Fibroblast of pulmonary artery (primary cell): ENCODE results near the gene CACNG4.

Experiments
- DNase-seq: peaks from one replicate; pipeline ENCODE4 v3.0.0-alpha.2; 2010; ENCODE audit warnings: low read depth
- H3K4me3 ChIP-seq: replicated peaks from 2 replicates; pipeline ENCODE4 v1.5.1; 2011; ENCODE audit warnings: low read depth, mild to moderate bottlenecking, control low read depth, low read length, moderate library complexity
- TF ChIP-seq, protein P1 (sequence below): IDR thresholded peaks from 2 replicates; pipeline ENCODE4 v1.5.1; 2011; ENCODE audit warnings: mild to moderate bottlenecking, control low read depth, low read length, inconsistent platforms; ENCODE audit errors: missing control alignments

The CACNG4 gene

DNA sequence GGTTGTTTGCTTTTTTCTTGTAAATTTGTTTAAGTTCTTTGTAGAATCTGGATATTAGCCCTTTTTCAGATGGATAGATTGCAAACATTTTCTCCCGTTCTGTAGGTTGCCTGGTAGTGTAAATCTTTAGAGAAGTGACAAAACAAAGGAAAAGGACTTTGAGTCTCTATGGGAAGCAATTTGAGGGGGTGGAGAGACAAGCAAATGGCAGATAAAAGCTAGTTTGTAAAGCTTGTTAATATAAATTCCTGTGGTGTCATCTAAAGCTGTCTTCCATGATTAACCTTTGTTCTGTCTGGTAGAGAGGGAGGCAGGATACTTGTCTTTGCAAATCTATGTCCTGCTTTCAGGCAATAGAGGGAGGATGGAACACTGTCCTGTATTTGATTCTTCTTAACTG, 40.6 kb upstream of the CACNG4 start:
- TF ChIP-seq, protein P1, sequence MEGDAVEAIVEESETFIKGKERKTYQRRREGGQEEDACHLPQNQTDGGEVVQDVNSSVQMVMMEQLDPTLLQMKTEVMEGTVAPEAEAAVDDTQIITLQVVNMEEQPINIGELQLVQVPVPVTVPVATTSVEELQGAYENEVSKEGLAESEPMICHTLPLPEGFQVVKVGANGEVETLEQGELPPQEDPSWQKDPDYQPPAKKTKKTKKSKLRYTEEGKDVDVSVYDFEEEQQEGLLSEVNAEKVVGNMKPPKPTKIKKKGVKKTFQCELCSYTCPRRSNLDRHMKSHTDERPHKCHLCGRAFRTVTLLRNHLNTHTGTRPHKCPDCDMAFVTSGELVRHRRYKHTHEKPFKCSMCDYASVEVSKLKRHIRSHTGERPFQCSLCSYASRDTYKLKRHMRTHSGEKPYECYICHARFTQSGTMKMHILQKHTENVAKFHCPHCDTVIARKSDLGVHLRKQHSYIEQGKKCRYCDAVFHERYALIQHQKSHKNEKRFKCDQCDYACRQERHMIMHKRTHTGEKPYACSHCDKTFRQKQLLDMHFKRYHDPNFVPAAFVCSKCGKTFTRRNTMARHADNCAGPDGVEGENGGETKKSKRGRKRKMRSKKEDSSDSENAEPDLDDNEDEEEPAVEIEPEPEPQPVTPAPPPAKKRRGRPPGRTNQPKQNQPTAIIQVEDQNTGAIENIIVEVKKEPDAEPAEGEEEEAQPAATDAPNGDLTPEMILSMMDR, result no peak
- no peak overlapping the region for H3K4me3 ChIP-seq
- no peak for DNase-seq

DNA sequence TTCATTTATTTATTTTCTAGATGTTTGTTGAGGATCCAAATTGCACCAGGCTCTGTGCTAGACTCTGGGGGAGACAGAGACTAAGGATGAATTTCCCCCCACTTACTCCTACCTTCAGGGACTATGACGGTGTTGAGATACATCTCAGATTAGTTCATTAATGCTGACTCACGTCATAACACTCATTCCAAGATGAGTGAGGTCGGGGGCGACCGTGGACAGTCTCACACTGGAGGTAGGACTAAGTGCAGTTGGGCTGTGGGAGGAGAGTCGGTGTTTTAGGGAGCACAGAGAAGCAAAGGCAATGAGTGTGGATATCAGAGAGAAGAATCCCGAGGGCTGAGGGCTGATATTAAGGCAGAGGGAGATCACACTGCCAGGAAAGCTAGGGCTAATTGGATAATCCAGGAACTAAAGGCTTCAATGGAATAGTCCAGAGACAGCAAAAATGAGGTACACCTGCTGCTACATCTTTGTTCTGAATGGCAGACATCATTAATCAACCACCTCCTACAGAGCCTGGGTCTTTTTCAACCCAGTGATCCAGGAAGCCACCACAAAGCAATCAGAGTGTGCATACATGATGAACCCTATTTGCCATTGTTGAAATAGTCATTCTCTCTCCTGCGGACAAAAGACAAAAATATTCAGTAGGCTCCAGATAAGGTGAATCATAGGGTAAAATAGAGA, 38.6 kb upstream of the CACNG4 start:
- H3K4me3 ChIP-seq, result no peak overlapping the region
- no peak for DNase-seq
- TF ChIP-seq, protein P1, result no peak

DNA sequence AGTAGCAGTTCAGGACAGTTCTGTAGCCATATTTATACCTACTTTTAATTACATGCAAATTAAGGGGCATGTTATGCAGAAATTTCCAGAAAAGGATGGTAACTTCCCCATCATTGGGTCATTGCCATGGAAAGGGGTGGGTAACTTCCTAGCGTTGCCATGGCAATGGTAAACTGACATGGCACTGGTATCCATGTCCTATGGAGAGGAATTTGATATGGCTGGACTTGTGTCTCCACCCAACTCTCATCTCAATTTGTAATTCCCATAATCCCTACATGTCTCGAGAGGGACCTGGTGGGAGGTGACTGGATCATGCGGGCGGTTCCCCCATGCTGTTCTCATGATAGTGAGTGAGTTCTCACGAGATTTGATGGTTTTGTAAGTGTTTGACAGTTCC, 35.6 kb upstream of the CACNG4 start:
- TF ChIP-seq, protein P1, result no peak
- no peak overlapping the region for H3K4me3 ChIP-seq
- no peak for DNase-seq

DNA sequence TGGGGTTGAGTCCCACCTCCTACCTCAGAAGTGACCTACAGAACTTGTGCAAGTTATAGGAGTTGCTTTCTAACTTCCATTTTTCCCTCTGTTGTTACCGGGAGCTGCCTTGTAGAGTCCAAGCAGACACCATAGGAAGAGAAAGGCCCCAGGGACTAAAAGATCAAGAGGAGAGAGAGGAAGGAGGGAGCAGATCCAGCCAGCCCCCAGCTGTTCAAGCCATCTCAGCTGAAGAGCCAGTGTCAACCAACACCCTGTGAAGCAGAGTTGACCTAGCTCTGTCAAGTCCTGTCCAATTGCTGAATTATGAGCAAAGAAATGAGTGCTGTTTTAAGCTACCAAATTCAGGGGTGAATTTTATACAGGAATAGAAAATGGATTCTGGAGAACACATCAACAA, 34.9 kb upstream of the CACNG4 start:
- TF ChIP-seq, protein P1, result no peak
- no peak overlapping the region for H3K4me3 ChIP-seq
- DNase-seq, result no peak

DNA sequence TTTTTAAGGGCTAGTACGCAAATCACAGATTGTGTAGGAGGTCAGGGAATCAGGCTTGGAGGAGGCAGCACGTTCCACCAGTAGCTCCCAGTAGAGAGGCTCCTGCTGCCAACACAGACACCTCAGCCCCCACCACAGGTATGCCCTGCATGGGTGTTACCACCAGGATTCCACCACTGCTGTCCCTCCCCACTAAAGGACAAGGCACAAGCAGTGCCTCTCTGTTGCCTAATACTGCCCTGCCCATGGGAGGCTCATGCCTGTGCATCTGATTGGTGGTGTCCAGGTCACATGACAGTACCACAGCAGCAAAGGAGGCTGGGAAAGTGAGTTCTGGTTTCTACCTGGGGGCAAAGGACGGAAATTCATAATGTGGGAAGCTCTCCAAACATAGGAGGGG, 33.6 kb upstream of the CACNG4 start:
- TF ChIP-seq, protein P1, result no peak
- DNase-seq, result no peak

DNA sequence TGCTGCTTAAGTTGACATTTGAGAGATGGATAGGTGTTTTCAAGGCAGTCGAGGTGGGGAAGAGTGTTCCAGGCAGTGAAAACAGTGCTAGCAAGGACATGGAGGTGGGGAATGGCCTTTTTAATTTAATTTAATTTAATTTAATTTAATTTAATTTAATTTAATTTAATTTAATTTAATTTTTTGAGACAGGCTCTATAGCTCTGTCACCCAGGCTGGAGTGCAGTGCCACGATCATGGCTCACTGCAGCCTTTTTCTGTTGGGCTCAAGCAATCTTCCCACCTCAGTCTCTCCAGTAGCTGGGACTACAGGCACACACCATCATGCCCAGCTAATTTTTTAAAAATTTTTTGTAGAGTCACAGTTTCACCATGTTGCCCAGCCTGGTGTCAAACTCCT, 32.2 kb upstream of the CACNG4 start:
- TF ChIP-seq, protein P1, result no peak
- no peak overlapping the region for H3K4me3 ChIP-seq
- DNase-seq, result no peak

More for the DNA sequence above, 33.6 kb upstream of the CACNG4 start:
- H3K4me3 ChIP-seq, result no peak overlapping the region

DNA sequence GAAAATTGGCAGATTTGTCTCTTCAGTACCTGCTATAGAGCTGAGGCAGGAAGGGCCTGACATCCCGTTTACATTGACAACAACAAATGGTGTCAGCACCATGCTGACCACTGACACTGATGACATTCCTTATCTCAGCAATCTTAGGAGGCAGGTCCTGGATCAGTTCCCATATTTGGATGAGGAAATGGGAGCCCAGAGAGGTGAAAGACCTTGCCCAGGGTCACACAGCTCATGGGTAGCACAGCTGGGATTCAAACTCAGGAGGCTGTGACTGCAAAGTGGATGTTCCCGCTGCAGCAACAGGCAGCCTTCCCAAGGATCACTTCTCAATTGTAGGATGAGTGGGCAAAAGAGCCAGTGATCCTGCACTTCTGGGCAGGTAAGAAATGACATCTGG, 30.5 kb upstream of the CACNG4 start:
- TF ChIP-seq, protein P1, result no peak
- H3K4me3 ChIP-seq, result no peak overlapping the region
- DNase-seq, result no peak
